Embryonic facial prominence (tissue), 1 donor: ENCODE data around the gene NUP153.
"Not testable (repeated sequence)": the region's sequence is repeated elsewhere in the genome, so short reads cannot be mapped to it uniquely, and the experiment has no call there.

ENCODE experiments used
- DNase-seq: peaks from one replicate; pipeline ENCODE4 v3.0.0-alpha.2; 2016; ENCODE audit errors: extremely low spot score

NUP153 gene

DNA sequence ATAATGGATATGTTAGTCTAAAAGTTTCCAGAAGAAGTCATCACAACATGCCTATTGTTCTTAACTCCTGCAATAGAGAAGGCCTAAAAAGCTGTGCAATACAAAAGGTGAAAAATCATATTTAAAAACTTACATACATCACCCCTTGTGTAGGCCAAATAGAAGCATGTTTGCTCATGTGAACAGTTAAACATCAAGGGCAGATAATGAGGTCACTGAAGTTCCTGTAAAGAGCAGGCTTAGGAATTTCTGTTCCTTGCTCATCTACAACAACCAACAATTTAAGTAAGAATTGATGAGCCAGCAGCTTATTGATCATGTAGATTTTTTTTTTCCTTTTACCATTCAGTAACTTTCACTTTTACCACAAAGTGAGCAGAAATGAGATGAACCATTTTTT, 7.5 kb upstream of the NUP153 start:
- no peak for DNase-seq

DNA sequence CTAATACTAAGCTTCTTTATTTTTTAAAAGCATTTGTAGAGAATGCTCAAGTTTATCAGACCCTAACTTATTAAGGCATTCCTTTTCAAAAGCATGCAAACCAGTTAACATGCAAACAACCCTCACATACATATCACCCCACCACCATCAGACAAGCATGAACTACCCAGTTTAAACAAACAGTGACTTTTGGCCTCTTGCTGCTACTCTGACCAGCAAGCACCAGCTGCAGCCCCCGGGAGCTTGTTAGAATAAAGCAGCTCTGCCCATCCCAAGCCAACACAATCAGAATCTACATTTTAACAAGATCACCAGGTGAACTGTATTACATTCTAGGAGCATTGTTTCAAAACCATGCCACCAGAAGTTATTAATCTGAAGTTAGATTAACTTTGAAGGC, 5.9 kb upstream of the NUP153 start:
- no peak for DNase-seq

DNA sequence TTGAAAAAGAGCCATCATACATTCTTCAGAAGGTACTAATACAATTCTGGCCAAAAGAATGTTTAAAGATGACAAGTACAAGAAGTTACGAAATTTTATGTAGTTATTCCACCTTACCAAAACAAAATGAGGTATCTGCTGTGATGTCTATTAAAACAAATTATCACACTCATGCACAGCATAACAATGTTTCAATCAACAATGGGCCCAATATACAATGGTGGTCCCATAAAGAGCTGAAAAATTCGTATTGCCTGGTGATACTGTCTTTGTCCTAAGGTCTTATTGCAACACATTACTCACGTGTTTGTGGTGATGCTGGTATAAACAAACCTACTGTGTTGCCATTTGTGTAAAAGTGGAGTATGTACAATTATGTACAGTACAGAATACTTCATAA, 3.6 kb upstream of the NUP153 start:
- no peak for DNase-seq

DNA sequence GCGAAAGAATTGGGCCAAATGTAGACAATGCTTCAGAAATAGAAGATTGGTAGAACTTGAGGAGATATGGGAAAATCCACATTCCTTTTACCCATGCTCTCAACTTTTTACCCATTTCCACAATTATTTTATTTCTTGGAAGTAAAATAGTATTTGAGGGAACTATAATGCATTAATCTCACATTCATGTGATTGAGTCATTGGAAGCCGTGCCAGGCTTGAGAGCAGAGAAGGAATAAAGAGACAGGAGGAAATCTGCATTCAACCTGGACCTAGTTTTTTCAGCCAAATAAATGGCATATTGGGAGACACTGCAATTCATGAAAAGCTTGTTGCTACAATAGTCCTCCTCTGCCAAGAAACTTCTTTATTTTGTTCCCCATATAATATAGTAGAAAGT, 2.8 kb upstream of the NUP153 start:
- DNase-seq, result no peak

DNA sequence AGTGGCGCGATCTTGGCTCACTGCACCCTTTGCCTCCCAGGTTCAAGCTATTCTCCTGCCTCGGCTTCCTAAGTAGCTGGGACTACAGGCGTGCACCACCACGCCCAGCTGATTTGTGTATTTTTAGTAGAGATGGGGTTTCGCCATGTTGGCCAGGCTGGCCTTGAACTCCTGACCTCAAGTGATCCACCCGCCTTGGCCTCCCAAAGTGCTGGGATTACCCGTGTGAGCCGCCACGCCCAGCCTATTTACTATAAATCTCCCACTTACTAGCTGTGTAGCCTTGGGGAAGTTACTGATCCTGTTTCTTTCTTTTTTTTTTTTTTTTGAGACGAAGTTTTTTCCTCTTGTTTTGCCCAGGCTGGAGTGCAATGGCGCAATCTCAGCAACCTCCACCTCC, 1.3 kb upstream of the NUP153 start:
- DNase-seq, result not testable (repeated sequence)

DNA sequence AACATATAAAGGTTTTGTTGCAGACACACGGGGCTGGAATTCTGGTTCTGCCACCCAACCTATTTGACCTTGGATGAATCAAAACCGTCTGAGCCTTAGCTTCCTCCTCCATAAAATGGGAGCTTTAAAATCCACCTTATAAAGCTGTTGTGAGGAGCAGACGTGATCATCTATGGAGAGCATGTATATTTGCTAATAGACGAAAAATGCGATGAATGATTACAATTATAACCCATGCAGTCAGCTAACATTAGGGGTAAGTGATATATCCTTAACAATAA, 586 bp upstream of the NUP153 start:
- no peak for DNase-seq

DNA sequence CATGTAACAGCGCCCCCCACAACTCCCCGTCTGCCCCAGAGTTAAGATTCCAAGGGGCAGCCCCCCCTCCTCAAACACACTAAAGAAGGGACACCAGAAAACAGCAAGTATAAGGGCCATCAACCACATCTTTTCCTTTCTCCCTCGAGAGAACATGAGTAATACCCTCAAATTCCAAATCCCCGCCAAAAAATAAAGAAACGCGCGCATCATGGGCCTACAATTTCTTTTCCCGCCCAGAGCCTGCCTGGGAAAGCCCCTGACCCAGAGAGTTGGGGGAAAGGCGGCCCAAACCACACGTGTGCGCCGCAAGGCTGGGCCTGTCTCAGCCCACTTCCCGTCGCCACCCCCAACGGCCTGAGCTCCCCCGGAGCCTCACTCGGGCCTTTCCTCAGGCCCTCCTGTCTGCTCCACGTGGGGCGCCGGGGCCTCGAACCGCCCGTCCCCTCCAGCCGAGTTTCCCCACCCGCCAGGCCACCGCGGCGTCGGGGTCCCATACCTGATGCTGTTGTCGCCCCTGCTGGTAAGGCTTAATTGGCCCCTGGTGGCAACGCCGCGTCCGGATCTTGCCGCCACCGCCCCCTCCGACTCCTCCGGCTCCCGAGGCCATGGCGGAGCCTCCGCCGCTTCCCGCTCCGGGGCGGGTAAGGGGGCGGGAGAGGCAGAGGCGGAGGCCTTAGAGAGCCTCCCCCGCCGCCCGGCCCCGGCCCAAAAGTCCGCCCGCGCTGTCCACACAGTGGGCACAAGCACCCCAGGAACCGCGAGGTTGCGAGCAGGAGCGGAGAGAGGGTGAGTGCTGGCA, 746 bp downstream of the NUP153 start:
- DNase-seq, result no peak

DNA sequence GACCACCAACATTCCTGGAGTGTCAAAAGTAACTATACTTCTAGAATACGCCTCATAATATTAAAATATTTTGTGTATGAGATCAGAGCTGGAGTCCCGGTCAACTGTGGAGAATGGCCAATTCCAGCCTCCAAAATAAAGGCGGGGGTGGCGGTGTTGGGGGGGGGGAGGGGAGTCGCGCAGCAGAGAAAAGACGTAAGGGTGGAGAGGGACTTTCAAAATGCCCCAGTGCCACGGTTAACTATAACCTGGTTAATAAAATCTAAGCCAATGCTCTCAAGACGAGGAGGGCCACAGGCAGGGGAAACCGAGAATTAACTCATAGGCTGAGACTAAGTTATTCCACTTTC, 1.3 kb downstream of the NUP153 start:
- peak; percentile 57 for DNase-seq

DNA sequence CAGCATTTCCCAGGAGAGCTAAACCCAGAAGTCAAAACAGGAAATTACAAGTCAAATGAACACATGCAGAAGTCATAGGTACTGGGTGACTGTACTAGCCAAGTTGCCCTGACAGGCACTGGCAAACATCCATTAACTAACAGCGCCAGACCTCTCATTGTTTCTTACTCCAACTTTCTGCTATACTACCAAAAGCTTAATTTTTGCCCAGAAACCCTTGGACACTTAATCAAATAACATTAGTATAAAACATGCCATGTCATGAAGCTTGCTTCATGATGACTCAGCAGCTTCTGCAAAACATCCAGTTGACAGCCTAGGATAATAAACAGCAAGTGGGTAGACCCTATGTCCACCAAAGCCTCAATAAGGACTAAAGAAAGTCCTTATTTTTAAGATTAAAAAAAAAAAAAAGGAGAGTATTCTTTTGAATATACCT, 3.5 kb downstream of the NUP153 start:
- no peak for DNase-seq

DNA sequence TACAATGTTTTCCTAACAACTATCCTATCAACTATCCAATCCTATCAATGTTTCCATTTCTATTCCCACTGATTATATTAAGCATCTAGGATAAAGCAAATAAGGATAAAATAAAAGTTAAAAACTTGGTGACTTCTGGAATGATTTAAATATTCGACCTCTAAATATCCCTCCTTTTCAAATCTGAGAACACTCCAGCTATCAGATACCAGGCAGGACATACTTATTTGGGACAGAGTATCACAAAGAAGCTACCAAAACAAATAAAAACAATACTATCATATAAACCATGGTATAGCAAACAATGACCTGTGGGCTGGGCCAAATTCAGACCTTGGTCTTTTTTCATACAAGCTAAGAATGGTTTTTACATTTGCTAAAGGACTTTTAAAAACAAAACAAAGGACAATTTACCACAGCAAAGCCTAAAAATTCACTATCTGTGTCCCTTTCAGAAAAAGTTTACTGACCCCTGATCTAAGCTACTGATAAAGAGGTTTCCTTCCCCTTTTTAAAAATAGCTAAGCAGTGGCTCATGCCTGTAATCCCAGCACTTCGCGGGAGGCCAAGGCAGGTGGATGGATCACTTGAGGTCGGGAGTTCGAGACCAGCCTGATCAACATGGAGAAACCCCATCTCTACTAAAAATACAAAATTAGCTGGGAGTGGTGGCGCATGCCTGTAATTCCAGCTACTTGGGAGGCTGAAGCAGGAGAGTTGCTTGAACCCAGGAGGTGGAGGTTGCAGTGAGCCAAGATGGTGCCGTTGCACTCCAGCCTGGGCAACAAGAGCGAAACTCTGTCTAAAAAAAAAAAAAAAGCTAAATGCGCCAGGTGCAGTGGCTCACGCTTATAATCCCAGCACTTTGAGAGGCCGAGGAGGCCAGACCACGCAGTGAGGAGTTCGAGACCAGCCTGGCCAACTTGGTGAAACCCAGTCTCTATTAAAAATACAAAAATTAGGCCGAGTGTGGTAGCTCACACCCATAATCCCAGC, 6.0 kb downstream of the NUP153 start:
- DNase-seq, result no peak

DNA sequence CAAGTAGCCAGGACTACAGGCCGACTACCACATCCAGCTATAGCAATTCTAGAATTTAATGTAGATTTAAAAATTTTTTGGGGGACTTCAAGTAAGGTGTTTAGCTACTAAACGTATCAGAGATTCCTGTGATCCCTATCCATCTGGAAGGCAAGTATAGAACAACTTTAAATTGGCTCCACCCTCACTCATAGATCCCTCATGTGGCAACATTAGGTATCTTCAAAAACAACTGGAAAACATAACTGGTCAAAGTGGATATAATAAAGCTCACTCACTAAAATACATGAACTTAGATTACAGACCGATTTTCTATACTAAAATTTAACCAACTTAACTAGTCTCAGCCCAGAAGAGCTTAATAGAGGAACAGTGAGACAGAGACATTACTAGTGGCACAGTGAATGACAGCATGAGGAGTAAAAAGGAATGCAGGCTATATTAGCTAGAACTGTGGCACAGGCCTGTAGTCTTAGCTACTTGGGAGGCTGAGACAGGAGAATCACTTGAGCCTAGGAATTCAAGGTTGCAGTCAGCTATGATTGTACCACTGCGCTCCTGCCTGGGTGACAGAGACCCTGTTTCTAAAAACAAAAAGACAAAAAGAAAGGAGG, 14.7 kb downstream of the NUP153 start:
- no peak for DNase-seq

DNA sequence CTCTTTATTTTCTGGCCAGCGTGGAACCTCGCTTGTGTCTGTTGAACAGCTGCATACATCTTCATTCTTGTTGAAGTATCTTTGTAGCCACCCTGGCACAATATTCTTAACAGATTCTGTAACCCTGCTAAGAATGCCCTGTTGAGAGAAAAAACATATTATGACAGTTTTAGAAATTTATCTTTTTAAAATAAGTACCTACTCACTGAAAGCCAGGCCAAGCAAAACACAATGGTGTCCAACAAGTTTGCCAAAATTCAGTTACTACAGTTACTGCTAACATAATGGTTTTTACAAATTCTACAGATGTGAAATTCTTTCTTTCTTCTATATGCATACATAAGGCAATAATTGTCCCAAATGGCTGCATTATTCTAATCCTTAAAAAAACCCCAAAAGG, 18.2 kb downstream of the NUP153 start:
- no peak for DNase-seq

DNA sequence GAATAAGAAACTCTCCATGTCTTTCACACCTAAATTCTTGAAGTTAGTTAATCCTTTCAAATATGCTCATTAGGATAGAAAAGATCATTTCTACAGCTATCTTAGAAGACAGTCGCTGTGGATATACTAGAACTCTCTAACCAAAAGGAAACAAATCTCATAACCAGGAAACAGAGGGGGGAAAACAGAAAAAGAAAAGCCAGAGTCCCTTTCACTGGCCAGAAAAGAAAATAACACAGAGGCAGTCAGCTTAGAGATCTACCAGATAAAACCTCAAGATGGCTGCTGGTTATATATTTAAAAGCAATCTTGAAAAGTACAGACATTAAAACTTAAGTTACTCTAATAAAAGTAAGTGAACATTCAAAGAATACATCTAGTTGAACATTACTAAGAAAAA, 19.6 kb downstream of the NUP153 start:
- DNase-seq, result no peak

DNA sequence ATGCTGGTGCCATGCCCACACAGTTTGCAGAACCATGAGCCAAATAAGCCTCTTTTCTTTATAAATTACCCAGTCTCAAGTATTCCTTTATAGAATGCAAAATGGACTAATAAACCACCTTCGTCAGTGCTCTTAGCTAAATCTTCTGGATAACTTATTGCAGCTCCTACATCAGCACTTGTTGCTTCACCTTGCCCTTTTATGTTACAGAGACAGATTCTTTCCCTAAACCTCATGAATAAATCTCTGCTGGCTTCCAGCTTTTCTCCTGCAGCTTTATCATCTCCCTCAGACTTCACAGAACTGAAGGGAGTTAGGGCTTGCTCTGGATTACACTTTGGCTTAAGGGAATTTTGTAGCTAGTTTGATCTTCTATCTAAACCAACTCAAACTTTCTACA, 22.6 kb downstream of the NUP153 start:
- DNase-seq, result no peak

DNA sequence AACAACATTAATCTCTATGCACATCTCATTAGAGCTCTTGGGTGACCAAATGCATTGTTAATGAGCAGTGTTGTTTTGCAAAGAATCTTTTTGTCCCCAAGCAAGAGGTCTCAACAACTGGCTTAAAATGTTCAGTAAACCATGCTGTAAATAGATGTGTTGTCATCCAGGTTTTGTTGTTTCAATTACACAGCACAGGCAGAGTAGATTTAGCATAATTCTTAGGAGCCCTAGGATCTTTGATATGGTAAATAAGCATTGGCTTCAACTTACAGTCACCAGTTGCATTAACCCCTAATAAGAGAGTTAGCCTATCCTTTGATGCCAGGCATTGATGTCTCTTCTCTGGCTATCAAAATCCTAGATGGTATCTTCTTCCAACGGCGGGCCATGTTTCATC, 23.3 kb downstream of the NUP153 start:
- DNase-seq, result no peak

DNA sequence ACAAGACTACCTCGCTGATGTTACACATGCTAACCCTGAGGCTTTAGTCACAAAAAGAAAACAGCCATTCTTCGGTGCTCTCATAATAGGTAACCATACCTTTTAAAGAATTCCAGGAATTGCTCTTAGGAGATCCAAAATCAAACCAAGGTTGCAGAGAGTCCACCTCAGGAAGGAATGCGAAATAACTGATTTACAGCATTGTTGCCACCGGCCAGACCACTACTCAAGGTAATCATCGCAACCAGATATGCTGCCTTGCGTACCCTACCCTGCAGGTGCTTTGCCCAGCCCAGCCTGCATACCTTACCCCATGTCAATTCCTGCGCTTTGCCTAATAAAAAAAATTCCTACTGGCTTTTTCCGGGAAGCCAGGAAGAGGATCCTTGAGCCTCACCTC, 27.0 kb downstream of the NUP153 start:
- no peak for DNase-seq

DNA sequence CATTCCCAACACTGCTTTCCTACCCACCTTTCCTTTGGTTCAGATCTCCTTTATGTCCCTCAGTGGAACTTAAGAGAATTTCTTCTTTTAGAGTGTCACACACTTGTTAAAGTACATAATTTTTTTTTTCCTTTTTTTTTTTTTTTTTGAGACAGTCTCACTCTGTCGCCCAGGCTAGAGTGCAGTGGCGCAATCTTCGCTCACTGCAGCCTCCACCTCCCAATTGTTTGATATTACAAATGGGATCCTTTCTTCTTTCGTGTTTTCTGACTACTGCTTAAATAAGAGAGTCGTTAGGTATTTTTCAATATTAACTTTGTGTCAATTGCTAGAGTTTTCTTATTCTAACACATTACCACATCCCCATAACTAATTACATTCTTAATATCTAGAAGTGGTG, 29.1 kb downstream of the NUP153 start:
- no peak for DNase-seq

DNA sequence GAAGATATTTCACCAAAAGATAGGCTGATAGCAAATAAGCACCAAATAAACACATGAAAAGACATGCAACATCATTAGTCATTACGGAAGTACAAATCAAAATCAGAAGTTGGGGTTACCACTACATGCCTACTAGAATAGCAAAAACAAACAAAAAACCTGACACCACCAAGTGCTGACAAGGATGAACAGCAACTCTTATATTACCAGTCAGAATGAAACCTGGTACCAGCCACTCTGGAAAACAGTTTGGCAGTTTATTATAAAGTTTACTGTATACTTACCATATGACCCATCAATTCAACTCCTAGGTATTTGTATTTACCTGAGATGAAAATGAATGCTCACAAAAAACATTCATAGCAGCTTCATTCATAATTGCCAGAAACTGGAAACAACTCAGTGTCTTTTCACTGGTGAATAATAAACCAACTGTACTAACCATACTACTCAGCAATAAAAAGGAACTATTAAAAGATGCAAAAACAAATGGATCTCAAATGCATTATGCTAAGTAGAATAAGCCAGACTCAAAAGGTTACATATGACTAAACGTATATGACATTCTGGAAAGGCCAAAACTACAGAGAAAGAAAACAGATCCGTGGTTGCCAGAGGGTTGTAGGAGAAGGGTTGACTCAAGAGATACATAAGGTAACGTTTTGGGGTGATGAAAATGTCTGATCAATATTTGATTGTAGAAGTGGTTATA, 33.0 kb downstream of the NUP153 start:
- DNase-seq, result no peak

DNA sequence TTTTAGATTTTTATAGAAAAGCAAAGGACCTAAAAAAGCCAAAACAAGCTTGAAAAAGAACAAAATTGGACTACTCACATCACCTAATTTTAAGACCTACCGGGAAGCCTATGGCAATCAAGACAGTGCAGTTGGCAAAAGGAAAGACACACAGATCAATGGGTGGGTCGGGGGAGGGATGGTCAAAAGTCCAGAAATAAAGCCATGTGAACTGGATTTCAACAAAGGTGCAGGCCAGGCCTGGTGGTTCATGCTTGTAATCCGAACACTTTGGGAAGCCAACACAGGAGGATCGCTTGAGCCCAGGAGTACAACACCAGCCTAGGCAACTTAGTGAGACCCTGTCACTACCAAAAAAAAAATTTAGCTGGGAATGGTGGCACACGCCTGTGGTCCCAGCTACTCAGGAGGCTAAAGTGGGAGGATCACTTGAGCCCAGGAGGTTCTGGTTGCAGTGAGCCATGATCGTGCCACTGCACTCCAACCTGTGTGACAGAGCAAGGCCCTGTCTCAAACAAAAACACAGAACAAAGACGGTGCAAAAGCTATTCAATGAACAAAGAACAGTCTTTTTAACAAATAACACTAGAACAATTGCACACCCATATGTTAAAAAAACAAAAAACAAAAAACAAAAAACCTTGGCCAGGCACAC, 34.5 kb downstream of the NUP153 start:
- no peak for DNase-seq

DNA sequence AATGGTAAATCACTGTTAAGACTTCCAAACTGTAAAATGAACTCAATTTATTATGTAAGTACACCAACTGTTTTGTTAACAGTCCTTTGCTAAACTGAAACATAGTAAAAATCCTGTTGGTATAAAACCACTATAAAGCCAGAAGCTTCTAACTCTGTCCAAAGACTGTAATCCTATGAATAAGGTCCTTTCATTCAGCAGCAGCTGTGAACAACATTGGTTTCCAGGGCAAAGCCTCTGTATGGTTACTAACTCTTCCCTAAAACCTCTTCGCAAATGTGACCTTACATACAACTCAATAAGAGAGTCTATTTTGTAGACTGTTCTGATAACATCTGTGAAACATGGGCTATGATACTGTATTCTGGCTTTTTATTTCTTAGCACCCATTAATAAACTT, 40.1 kb downstream of the NUP153 start:
- no peak for DNase-seq

DNA sequence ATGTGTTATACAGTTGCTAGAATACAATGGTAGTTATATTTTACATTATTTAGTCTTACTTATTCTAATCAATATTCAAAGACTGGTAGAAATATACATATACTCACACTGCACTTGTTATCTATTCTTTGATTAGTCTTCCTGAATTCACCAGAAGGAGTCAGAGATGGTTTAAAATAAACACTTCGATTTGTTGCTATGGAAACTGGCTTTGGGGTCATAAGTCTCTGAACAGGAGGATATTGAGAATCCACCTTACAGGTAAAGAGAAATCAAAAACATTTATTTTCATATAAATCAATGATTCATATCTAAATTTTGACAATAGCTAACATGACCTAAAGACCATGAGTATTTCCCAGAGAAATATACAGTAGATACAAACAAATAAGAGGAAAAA, 41.6 kb downstream of the NUP153 start:
- no peak for DNase-seq

DNA sequence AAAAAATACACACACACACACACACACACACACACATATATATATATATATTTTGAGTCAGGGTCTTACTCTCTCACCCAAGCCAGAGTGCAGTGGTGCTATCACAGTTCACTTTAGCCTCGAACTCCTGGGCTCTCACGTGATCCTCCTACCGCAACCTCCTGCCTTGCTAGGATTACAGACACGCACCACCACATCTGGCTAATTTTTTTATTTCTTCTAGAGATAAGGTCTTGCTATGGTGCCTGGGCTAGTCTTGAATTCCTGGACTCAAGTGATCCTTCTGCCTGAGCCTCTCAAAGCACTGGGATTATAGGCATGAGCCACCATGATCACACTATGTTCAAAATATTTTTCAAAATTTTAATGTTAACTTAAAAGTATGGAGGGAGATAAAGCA, 43.5 kb downstream of the NUP153 start:
- DNase-seq, result no peak
